ENCODE results near the gene CTIF. TPM values are rescaled to one million over a fixed set of nuclear protein-coding genes. Genes with fewer than 3 reads are reported as not detected.
A peak's percentile ranks its signal among the peaks of the same experiment; 100 is the strongest.

The CTIF gene
- total RNA-seq, 6 donors from 2014 or later = 32.1 to 62.4 (median 47.8) TPM

GRCh38 chr18:48742304-48742703 lies 203.5 kb downstream of the CTIF start:
- Histone ChIP-seq H3K4me1 (peaks cover 3 to 21% (median 8%) of the 10 kb centered on the region in 4 donors), H3K27ac (no peak overlapping the region), H3K9me3 (no peaks in the 10 kb centered on the region), H3K4me3 (no peak overlapping the region), H3K36me3 (no peaks in the 10 kb centered on the region), H3K27me3 (no peaks in the 10 kb centered on the region)
- ATAC-seq (ENCODE audit: low FRiP score in 2 of 2) (no peak), DNase-seq (no peak)
- WGBS, 2 donors = 78 to 90% methylated on average over 7 to 9 of the region's 9 CpGs
- TF ChIP-seq CTCF (IDR thresholded peaks at IDR 0.05) = no peak
- TF ChIP-seq EP300 (IDR thresholded peaks at IDR 0.05) = no peak
- TF ChIP-seq POLR2AphosphoS5 (IDR thresholded peaks at IDR 0.05) = no peak
- no peak for TF ChIP-seq POLR2A (IDR thresholded peaks at IDR 0.05)

GRCh38 chr18:48742706-48743475 lies 204.1 kb downstream of the CTIF start:
- DNase-seq (peak in 1 of 2 donors; percentile 72), ATAC-seq (ENCODE audit: low FRiP score in 2 of 2) (peak in 1 of 2 donors; percentile 85)
- Histone ChIP-seq H3K4me1 (peaks cover 3 to 21% (median 8%) of the 10 kb centered on the region in 4 donors), H3K9me3 (no peaks in the 10 kb centered on the region), H3K4me3 (no peak overlapping the region), H3K27me3 (no peaks in the 10 kb centered on the region), H3K36me3 (no peaks in the 10 kb centered on the region), H3K27ac (peak overlapping the region in 2 of 4 donors; percentile 50 to 64)
- 62 to 71% methylated on average over 11 of the region's 11 CpGs for WGBS, 2 donors
- no peak for TF ChIP-seq CTCF (IDR thresholded peaks at IDR 0.05)

- no peak for TF ChIP-seq EP300 (IDR thresholded peaks at IDR 0.05)
- TF ChIP-seq POLR2AphosphoS5 (IDR thresholded peaks at IDR 0.05) = no peak
- TF ChIP-seq CTCF (IDR thresholded peaks at IDR 0.05) = no peak
- TF ChIP-seq POLR2A (IDR thresholded peaks at IDR 0.05) = no peak
- WGBS, 2 donors = 78 to 83% methylated on average over 4 of the region's 4 CpGs
- no peaks in the 10 kb centered on the region for H3K9me3 ChIP-seq
- peaks cover 3 to 21% (median 8%) of the 10 kb centered on the region in 4 donors for H3K4me1 ChIP-seq
- H3K4me3 ChIP-seq = no peak overlapping the region
- ATAC-seq (ENCODE audit: low FRiP score in 2 of 2) (no peak), DNase-seq (no peak)
- H3K27ac ChIP-seq = peak overlapping the region in 2 of 4 donors; percentile 50 to 64
- no peaks in the 10 kb centered on the region for H3K27me3 ChIP-seq
- no peaks in the 10 kb centered on the region for H3K36me3 ChIP-seq
Measured at GRCh38 chr18:48743886-48744285, 205.1 kb downstream of the CTIF start.

- Histone ChIP-seq H3K9me3 (no peaks in the 10 kb centered on the region), H3K4me3 (no peak overlapping the region), H3K36me3 (no peaks in the 10 kb centered on the region), H3K4me1 (peaks cover 8 to 26% (median 10%) of the 10 kb centered on the region in 4 donors), H3K27me3 (no peaks in the 10 kb centered on the region), H3K27ac (peak overlapping the region in 1 of 4 donors; percentile 7)
- TF ChIP-seq EP300 (IDR thresholded peaks at IDR 0.05) (no peak), POLR2AphosphoS5 (IDR thresholded peaks at IDR 0.05) (no peak), POLR2A (IDR thresholded peaks at IDR 0.05) (no peak), CTCF (IDR thresholded peaks at IDR 0.05) (no peak)
- DNase-seq = no peak
- ATAC-seq (ENCODE audit: low FRiP score in 2 of 2) = no peak
- 96 to 100% methylated on average over 3 of the region's 3 CpGs for WGBS, 2 donors
Measured at GRCh38 chr18:48745293-48745692, 206.5 kb downstream of the CTIF start.

- peaks cover 0 to 9% (median 6%) of the 10 kb centered on the region in 4 donors for H3K4me1 ChIP-seq
- 40 to 82% methylated on average over 2 to 13 of the region's 13 CpGs for WGBS, 2 donors
- ATAC-seq (ENCODE audit: low FRiP score in 2 of 2) = peak; percentile 23 to 84
- no peaks in the 10 kb centered on the region for H3K36me3 ChIP-seq
- peak in 1 of 2 donors; percentile 84 for DNase-seq
- peak overlapping the region in 1 of 4 donors; percentile 15 for H3K27ac ChIP-seq
- no peaks in the 10 kb centered on the region for H3K27me3 ChIP-seq
- H3K9me3 ChIP-seq = no peaks in the 10 kb centered on the region
- TF ChIP-seq POLR2AphosphoS5 (IDR thresholded peaks at IDR 0.05) (peak in 1 of 2 donors; percentile 53), EP300 (IDR thresholded peaks at IDR 0.05) (peak in 1 of 4 donors; percentile 59), POLR2A (IDR thresholded peaks at IDR 0.05) (no peak), CTCF (IDR thresholded peaks at IDR 0.05) (peak in 3 of 6 experiments; percentile 20 to 52 (median 26))
- no peak overlapping the region for H3K4me3 ChIP-seq
Measured at GRCh38 chr18:48749768-48750167, 210.9 kb downstream of the CTIF start.
